Hematopoietic multipotent progenitor cell treated with erythropoietin and hydrocortisone succinate and interleukin-3 and kit ligand, for 8 days (in vitro differentiated cells): ENCODE measurements around the gene NRXN3.

Experiments
- DNase-seq: peaks from one replicate; pipeline ENCODE4 v3.0.0-alpha.2; 2015

Gene NRXN3

GRCh38 chr14:79274641-79275291, 1104.6 kb downstream of the NRXN3 start:
- DNase-seq, result no peak

- no peak for DNase-seq
Measured at GRCh38 chr14:79275292-79275655, 1105.1 kb downstream of the NRXN3 start.

DNA sequence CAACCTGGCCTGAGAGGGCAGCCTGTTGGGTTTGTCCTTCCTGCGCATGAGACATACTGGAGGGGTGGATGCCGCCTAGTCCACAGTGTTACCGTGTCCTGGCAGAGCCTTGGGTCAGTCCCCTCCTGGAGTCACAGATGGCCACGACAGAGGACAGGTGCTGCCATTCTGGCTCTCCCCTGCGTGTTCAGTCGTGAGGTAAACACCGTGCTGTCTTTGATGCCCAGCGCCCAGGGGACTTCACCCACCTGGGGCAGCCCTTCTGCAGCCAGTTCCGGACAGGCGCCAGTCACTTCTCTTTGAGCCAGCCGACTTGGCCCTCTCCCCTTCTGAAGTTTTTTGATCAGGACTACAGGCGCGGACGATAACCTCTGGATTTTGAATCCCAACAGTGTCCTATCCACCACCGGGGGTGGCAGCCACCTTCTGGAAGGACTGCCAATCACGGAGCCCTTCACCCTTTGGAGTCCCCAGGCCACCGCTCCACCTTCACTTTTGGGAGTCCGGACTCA, 1108.2 kb downstream of the NRXN3 start:
- no peak for DNase-seq

DNA sequence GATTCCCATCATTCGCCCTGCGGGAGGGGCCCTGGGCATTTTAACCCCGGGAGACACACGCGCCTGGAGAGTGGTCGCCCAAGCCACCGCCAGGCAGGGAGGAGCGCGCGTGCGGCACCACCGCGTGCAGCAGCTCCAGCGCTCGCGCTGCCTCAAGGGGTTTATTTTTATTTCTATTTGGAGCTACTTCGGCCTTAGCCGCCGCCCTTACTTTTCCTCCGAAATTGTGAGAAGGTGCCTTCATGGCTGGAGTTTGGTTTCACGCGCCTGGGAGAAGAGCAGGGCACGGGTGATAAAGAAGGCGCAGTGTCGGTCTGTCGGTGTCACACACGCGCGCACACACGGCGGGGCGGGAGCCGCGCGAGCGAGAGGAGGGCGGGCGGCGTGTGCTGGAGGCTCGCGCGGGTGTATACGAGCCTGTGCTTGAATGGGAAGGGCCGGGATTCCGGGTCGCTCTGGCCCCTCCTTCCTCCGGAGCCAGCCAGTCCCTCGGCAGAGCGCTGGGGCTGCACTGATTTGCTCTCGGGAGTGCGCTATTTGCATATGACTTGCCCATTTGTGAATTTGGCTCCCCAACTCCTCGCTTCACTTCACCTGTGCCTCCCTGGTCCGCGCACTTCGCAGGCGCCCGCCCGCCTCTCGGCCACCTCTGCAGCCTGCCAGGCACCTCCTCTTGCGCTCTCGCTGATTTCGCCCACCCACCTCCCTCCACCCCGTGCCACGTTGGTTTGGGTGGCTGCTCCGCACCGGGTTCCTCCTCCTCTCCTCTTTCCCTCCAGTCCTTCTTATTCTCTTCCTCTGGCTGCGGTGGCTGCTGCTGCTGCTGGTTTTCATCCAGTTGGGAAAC, 1108.8 kb downstream of the NRXN3 start:
- peak; percentile 32 for DNase-seq

GRCh38 chr14:79279645-79280597, 1109.7 kb downstream of the NRXN3 start:
- DNase-seq, result no peak

- DNase-seq, result no peak
Measured at GRCh38 chr14:79281244-79282152, 1111.3 kb downstream of the NRXN3 start.

- no peak for DNase-seq
Measured at GRCh38 chr14:79284621-79285020, 1114.4 kb downstream of the NRXN3 start.

GRCh38 chr14:79285263-79285662, 1115.1 kb downstream of the NRXN3 start:
- no peak for DNase-seq

DNA sequence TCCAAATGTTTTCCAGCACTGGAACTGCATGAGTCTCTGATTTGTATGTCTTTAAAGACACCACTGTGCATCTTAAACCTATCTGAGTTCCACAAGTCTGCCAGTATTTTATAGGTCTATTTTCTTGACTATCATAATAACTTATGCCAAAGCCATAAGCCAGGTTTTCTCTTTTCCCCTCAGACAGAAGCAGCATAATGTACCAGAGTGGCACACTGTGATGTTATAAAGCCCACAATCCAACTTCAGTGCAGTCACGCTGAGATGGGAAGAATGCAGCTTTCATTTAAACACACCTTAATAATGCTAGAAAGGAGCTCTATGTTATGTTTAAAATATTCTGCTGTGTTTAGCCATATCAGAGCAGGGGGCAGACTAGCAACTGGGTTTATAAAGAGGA, 1117.8 kb downstream of the NRXN3 start:
- DNase-seq, result no peak

- DNase-seq, result no peak
Measured at GRCh38 chr14:79293482-79294177, 1123.5 kb downstream of the NRXN3 start.

- no peak for DNase-seq
Measured at GRCh38 chr14:79294499-79294898, 1124.3 kb downstream of the NRXN3 start.

DNA sequence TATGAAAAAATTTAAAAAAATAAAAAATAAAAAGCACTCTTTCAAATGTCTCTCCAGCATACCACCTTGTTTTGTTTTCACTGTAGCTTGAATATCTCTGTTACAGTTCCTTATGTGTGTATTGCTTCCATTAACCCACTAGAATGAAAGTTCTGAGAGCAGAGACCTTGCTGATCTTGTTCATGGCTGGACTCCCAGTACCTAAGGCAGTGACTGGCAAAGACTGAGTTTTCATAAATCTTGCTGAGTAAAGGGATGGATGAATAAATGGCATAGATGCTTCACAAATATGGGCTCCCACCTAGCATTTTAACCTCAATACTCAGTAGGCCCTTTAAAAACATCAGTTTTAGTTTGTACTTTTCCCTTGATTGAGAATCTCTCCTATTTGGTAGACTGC, 1125.2 kb downstream of the NRXN3 start:
- no peak for DNase-seq

- DNase-seq, result no peak
Measured at GRCh38 chr14:79298373-79298772, 1128.2 kb downstream of the NRXN3 start.

DNA sequence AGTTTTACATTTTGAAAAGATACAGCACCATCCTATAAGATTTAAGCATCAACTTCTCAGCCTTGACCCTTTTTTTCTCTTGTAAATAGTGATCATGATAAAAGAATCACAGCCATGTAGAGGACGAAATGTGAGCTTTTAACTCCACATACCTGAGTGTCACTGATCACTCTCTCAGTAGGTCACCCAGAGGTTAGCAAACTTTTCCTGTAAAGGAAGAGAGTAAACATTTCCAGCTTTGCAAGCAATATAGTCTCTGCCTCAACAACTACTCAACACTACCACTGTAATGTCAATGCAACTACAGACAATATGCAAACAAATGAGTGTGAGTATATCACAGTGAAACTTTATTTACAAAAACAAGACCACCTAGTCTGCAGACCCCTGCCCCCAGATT, 1129.0 kb downstream of the NRXN3 start:
- no peak for DNase-seq

DNA sequence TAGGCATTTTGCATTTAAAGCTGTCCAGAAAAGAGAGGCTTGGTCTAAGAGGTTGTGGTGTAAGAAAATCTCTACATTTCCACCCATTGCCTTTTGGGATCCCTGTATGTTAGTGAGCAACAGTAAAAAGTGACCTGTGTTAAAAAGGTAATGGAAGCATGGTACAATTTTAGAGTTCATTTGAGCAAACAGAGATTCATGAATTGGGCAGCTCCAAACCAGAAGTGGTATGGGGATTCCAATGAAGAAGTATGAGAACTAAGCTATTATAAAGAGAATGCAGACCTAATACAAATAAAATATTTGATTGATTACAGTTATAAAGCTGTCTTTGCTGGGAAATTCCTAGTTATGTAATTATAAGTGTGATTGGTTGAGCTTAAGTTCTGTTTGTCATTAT, 1134.1 kb downstream of the NRXN3 start:
- DNase-seq, result no peak

- DNase-seq, result no peak
Measured at GRCh38 chr14:79306546-79306945, 1136.4 kb downstream of the NRXN3 start.

GRCh38 chr14:79318371-79318770, 1148.2 kb downstream of the NRXN3 start:
- DNase-seq, result no peak

- no peak for DNase-seq
Measured at GRCh38 chr14:79320561-79320960, 1150.4 kb downstream of the NRXN3 start.

GRCh38 chr14:79321070-79321469, 1150.9 kb downstream of the NRXN3 start:
- DNase-seq, result no peak

DNA sequence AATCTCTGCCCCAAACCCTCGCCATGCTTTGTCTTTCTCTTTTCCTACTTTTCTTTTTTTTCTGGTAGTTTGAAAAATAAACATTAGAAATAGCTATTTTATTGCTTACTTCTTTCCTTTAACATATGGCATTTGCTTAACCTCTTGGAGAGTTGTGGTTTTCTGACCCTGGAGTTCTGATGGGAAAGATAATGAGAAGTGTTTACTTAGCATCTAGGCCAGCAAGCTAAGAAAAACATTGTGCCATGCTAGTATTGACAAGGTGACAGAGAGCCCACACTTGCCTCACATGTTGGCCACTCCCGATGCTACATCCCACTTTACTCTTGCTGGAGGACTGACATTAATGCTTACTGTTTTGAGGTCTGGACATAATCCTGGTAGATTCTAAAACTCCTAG, 1154.9 kb downstream of the NRXN3 start:
- DNase-seq, result no peak

GRCh38 chr14:79325557-79325956, 1155.4 kb downstream of the NRXN3 start:
- no peak for DNase-seq
